H1 (cell line): ENCODE measurements around the gene LRCH1. TPM values are rescaled to one million over a fixed set of nuclear protein-coding genes. Genes with fewer than 3 reads are reported as not detected.

Experiments
- CTCF ChIA-PET: fragments of 300-600 bp; sonication (Branson Sonifier 250); formaldehyde crosslinking; loops from one replicate; lab custom pipeline; 2021; ENCODE audit not compliant: partially characterized antibody; lab: Charles Lee
- POLR2A ChIA-PET: fragments of 300-600 bp; sonication (Branson Sonifier 250); formaldehyde crosslinking; loops from one replicate; lab custom pipeline; 2021; ENCODE audit warnings: inconsistent platforms; ENCODE audit not compliant: partially characterized antibody; lab: Charles Lee
- DNase-seq, 2 experiments: peaks; one replicate each; pipeline versions ENCODE4 v3.0.0 to v3.0.0-alpha.2; 2010 to 2022; ENCODE audit warnings: low spot score in 2 of 2, low read depth in 1 of 2, mixed read lengths in 1 of 2
- FAIRE-seq: peaks from 2 replicates; lab custom pipeline; 2011; peaks lifted over from hg19 to GRCh38; lab: Jason Lieb, UNC
- H2AFZ ChIP-seq: 2 replicates; pipeline ENCODE4 v1.8.1; 2012; ENCODE audit warnings: low read length, inconsistent platforms
- H2AK5ac ChIP-seq: 2 replicates; pipeline ENCODE4 v1.6.1; 2013; ENCODE audit warnings: low read depth, low read length
- H2BK120ac ChIP-seq: replicated peaks from 2 replicates; pipeline ENCODE3; 2013; ENCODE audit warnings: low read depth, low read length, inconsistent platforms
- H2BK12ac ChIP-seq: 2 replicates; pipeline ENCODE4 v1.6.1; 2013; ENCODE audit warnings: low read depth, low read length
- H2BK15ac ChIP-seq: 2 replicates; pipeline ENCODE4 v1.6.1; 2013; ENCODE audit warnings: low read length
- H2BK20ac ChIP-seq: 2 replicates; pipeline ENCODE4 v1.6.1; 2013; ENCODE audit warnings: low read length
- H2BK5ac ChIP-seq: 2 replicates; pipeline ENCODE4 v1.6.1; 2013; ENCODE audit warnings: low read depth, low read length
- H3K14ac ChIP-seq: 2 replicates; pipeline ENCODE4 v1.6.1; 2013; ENCODE audit warnings: inconsistent platforms; ENCODE audit not compliant: insufficient read length
- H3K18ac ChIP-seq: 2 replicates; pipeline ENCODE4 v1.6.1; 2013; ENCODE audit warnings: low read length; ENCODE audit errors: extremely low read depth
- H3K23ac ChIP-seq: 2 replicates; pipeline ENCODE4 v1.6.1; 2013; ENCODE audit warnings: inconsistent platforms; ENCODE audit not compliant: insufficient read length
- H3K23me2 ChIP-seq: 2 replicates; pipeline ENCODE4 v1.6.1; 2013; ENCODE audit warnings: low read depth, low read length
- H3K27ac ChIP-seq: 2 replicates; pipeline ENCODE4 v1.6.1; 2011; ENCODE audit warnings: low read depth, low read length, inconsistent platforms
- H3K27me3 ChIP-seq, 4 experiments: replicated peaks in 1 of 4; 1 replicate in 1 of 4; 2 replicates in 3 of 4; pipeline versions ENCODE4 v1.6.1 to v1.8.1; 2011 to 2013; ENCODE audit warnings: low read length in 3 of 4, mild to moderate bottlenecking in 3 of 4, inconsistent platforms in 2 of 4, mixed read lengths in 2 of 4, moderate library complexity in 1 of 4; ENCODE audit not compliant: control insufficient read depth in 3 of 4, insufficient read depth in 3 of 4; ENCODE audit errors: extremely low read depth in 1 of 4
- H3K36me3 ChIP-seq, 4 experiments: 2 replicates each; pipeline versions ENCODE4 v1.6.1 to v1.8.1; 2011 to 2013; ENCODE audit warnings: mild to moderate bottlenecking in 4 of 4, low read length in 3 of 4, moderate library complexity in 2 of 4, control low read depth in 1 of 4, inconsistent platforms in 1 of 4; ENCODE audit not compliant: insufficient read depth in 4 of 4, control insufficient read depth in 2 of 4
- H3K4ac ChIP-seq: replicated peaks from 2 replicates; pipeline ENCODE3; 2013; ENCODE audit warnings: low read length, low read depth, mixed read lengths, inconsistent platforms; ENCODE audit not compliant: insufficient read length
- H3K4me1 ChIP-seq, 4 experiments: replicated peaks in 1 of 4; 1 replicate in 1 of 4; 2 replicates in 3 of 4; pipeline versions ENCODE4 v1.6.1 to v1.8.1; 2011 to 2013; ENCODE audit warnings: low read length in 3 of 4, inconsistent platforms in 2 of 4, mixed read lengths in 1 of 4; ENCODE audit not compliant: insufficient read depth in 4 of 4, control insufficient read depth in 3 of 4
- H3K4me2 ChIP-seq, 2 experiments: 2 replicates each; pipeline versions ENCODE4 v1.6.1 to v1.8.1; 2011 to 2013; ENCODE audit warnings: low read depth in 2 of 2, low read length in 2 of 2, control low read depth in 1 of 2, inconsistent platforms in 1 of 2, mild to moderate bottlenecking in 1 of 2; ENCODE audit not compliant: insufficient read depth in 1 of 2
- H3K4me3 ChIP-seq, 4 experiments: fragments of 200-600, 300-600 bp in 1 of 4; sonication (generic), shearing (Covaris generic), sonication (Bioruptor Twin) in 1 of 4; 2 replicates each; pipeline versions ENCODE4 v1.5.1 to v1.8.1; 2011 to 2016; ENCODE audit warnings: low read length in 4 of 4, low read depth in 3 of 4, control low read depth in 2 of 4, inconsistent platforms in 2 of 4, mild to moderate bottlenecking in 2 of 4, mixed read lengths in 1 of 4, moderate library complexity in 1 of 4; ENCODE audit not compliant: insufficient read depth in 2 of 4; ENCODE audit errors: extremely low read depth in 1 of 4
- H3K56ac ChIP-seq: replicated peaks from 2 replicates; pipeline ENCODE3; 2013; ENCODE audit warnings: low read depth, mild to moderate bottlenecking, mixed read lengths, low read length, inconsistent platforms; ENCODE audit not compliant: insufficient read length
- H3K79me1 ChIP-seq: 2 replicates; pipeline ENCODE4 v1.6.1; 2013; ENCODE audit warnings: low read depth, low read length, control low read depth
- H3K79me2 ChIP-seq, 2 experiments: 2 replicates each; pipeline versions ENCODE4 v1.6.1 to v1.8.1; 2012 to 2013; ENCODE audit warnings: low read length in 2 of 2, mild to moderate bottlenecking in 2 of 2, inconsistent platforms in 1 of 2; ENCODE audit not compliant: insufficient read depth in 2 of 2, control insufficient read depth in 1 of 2
- H3K9ac ChIP-seq, 4 experiments: replicated peaks in 1 of 4; 1 replicate in 1 of 4; 2 replicates in 3 of 4; pipeline versions ENCODE4 v1.6.1 to v1.8.1; 2011 to 2013; ENCODE audit warnings: low read depth in 3 of 4, low read length in 3 of 4, control low read depth in 2 of 4, mild to moderate bottlenecking in 2 of 4, moderate library complexity in 2 of 4, inconsistent platforms in 1 of 4; ENCODE audit errors: extremely low read depth in 1 of 4
- H3K9me3 ChIP-seq, 2 experiments: 2 replicates each; pipeline versions ENCODE4 v1.6.1 to v1.8.1; 2012 to 2013; ENCODE audit warnings: mild to moderate bottlenecking in 2 of 2, moderate library complexity in 2 of 2, control low read depth in 1 of 2, inconsistent platforms in 1 of 2, low read depth in 1 of 2, low read length in 1 of 2, mixed read lengths in 1 of 2; ENCODE audit not compliant: insufficient read depth in 2 of 2
- H4K20me1 ChIP-seq, 2 experiments: replicated peaks in 1 of 2; 2 replicates each; pipeline versions ENCODE3 to v1.8.1; 2011 to 2013; ENCODE audit warnings: inconsistent platforms in 2 of 2, low read length in 2 of 2, mild to moderate bottlenecking in 1 of 2; ENCODE audit not compliant: insufficient read depth in 2 of 2, control insufficient read depth in 1 of 2
- H4K5ac ChIP-seq: 2 replicates; pipeline ENCODE4 v1.6.1; 2013; ENCODE audit warnings: low read length, low read depth, mixed read lengths, inconsistent platforms; ENCODE audit not compliant: insufficient read length
- H4K8ac ChIP-seq: 2 replicates; pipeline ENCODE4 v1.8.0; 2013; ENCODE audit warnings: mild to moderate bottlenecking, moderate library complexity, low read length, inconsistent platforms; ENCODE audit not compliant: insufficient read depth; ENCODE audit errors: extremely low read depth
- H4K91ac ChIP-seq: replicated peaks from 2 replicates; pipeline ENCODE3; 2013; ENCODE audit warnings: low read length, mixed read lengths, inconsistent platforms; ENCODE audit not compliant: insufficient read length
- BACH1 ChIP-seq: IDR thresholded peaks from 2 replicates; pipeline ENCODE4 v1.6.1; 2012; ENCODE audit warnings: low read length, improper control_type of control experiment
- BCL11A ChIP-seq, 2 experiments: IDR thresholded peaks; one replicate each; pipeline ENCODE4 v1.6.1; 2011; ENCODE audit warnings: low read depth in 2 of 2, low read length in 2 of 2, mild to moderate bottlenecking in 2 of 2
- CBX8 ChIP-seq: fragments of 300-800, 300-1000 bp; sonication (generic); IDR thresholded peaks from 2 replicates; pipeline ENCODE4 v1.7.1; 2016; ENCODE audit warnings: low read depth, low read length, borderline replicate concordance
- CTBP2 ChIP-seq: IDR thresholded peaks from 2 replicates; pipeline ENCODE4 v1.7.0; 2011; ENCODE audit warnings: borderline replicate concordance, mild to moderate bottlenecking, moderate library complexity, mixed read lengths, low read length; ENCODE audit not compliant: insufficient read depth, insufficient read length
- MAFK ChIP-seq: IDR thresholded peaks from 2 replicates; pipeline ENCODE4 v1.6.1; 2012; ENCODE audit warnings: low read depth, mild to moderate bottlenecking, improper control_type of control experiment, low read length
- RBBP5 ChIP-seq: IDR thresholded peaks from 2 replicates; pipeline ENCODE4 v1.7.1; 2012; ENCODE audit warnings: low read depth, mild to moderate bottlenecking, inconsistent platforms, low read length, moderate library complexity, borderline replicate concordance
- RNF2 ChIP-seq: fragments of 200-900, 300-1000 bp; sonication (generic); IDR thresholded peaks from 2 replicates; pipeline ENCODE4 v1.7.1; 2016; ENCODE audit warnings: borderline replicate concordance, low read depth, mild to moderate bottlenecking, antibody characterized with exemption, low read length; ENCODE audit not compliant: poor library complexity, severe bottlenecking; ENCODE audit errors: missing control alignments
- SIX5 ChIP-seq: IDR thresholded peaks from 2 replicates; pipeline ENCODE4 v1.6.1; 2011; ENCODE audit warnings: mild to moderate bottlenecking, low read depth, low read length
- SP2 ChIP-seq: IDR thresholded peaks from 2 replicates; pipeline ENCODE4 v1.6.1; 2012; ENCODE audit warnings: mild to moderate bottlenecking, low read length, inconsistent platforms
- SUZ12 ChIP-seq: fragments of 200-600 bp; sonication (generic); IDR thresholded peaks from 2 replicates; pipeline ENCODE4 v1.6.1; 2012; ENCODE audit warnings: mild to moderate bottlenecking, inconsistent platforms, low read length, moderate library complexity, mixed read lengths
- TBP ChIP-seq: IDR thresholded peaks from 2 replicates; pipeline ENCODE4 v1.6.1; 2011; ENCODE audit warnings: low read depth, low read length, improper control_type of control experiment
- WGBS, 2 experiments: shearing (Covaris generic) in 1 of 2; methylation state at CpG; one replicate each; pipeline versions ENCODE4 v1.1.6 to v1.1.7; 2013 to 2015; ENCODE audit warnings: low lambda C conversion rate in 2 of 2, mixed read lengths in 2 of 2, inconsistent platforms in 1 of 2, low coverage in 1 of 2, missing lambda C conversion rate in 1 of 2; ENCODE audit not compliant: insufficient replicate concordance in 2 of 2, insufficient coverage in 1 of 2, insufficient read length in 1 of 2; ENCODE audit errors: extremely low coverage in 1 of 2, missing lambda C conversion rate in 1 of 2; 5-methylcytosine and 5-hydroxymethylcytosine counted together
- polyA plus RNA-seq, 7 experiments: library from polyadenylated mRNA; depleted of rRNA in 3 of 7; stranded (reverse) in 5 of 7; unstranded in 2 of 7; fragments of >200 nt in 5 of 7; fragments of 200-250 nt in 2 of 7; gene quantifications; 1 replicate in 5 of 7; 2 replicates in 1 of 7; 4 replicates in 1 of 7; pipeline versions ENCODE4 v1.2.1 to v1.2.3, GENCODE V29; 2011 to 2013; ENCODE audit warnings: missing spikeins in 2 of 7, mixed read lengths in 2 of 7
- total RNA-seq: library from RNA; stranded (reverse); fragmentation: NEBNext Ultra II Directional; extraction: Animal tissue kit (Norgen Biotek cat#: 25700); gene quantifications from 2 replicates; pipeline ENCODE4 v1.2.1, GENCODE V29; 2021

The LRCH1 gene
- total and polyA plus RNA-seq, 2 of the 8 experiments (the other 6 are each of a cell fraction or from before 2014, with no cell fraction given), result 3.0 to 10.1 TPM

GRCh38 chr13:46593398-46593797 lies 40.4 kb downstream of the LRCH1 start:
- Histone ChIP-seq H3K4ac (no peak overlapping the region), H3K27me3 (no peaks in the 10 kb centered on the region), H2BK15ac (no peak overlapping the region), H2BK20ac (no peak overlapping the region), H3K4me1 (peaks cover 0 to 4% (median 1%) of the 10 kb centered on the region in 4 experiments; a peak in 1 of 7 replicates), H3K18ac (no peak overlapping the region), H3K79me1 (no peaks in the 10 kb centered on the region; the same call in 1 of the 2 replicates), H2BK12ac (no peak overlapping the region), H2AK5ac (no peak overlapping the region), H4K20me1 (peaks cover 0 to 3% of the 10 kb centered on the region in 2 experiments), H2BK120ac (no peak overlapping the region), H3K4me2 (no peak overlapping the region), H3K4me3 (no peak overlapping the region), H3K56ac (no peak overlapping the region), H3K79me2 (peaks cover 0 to 21% of the 10 kb centered on the region in 2 experiments; a peak in 2 of 4 replicates), H3K23me2 (no peaks in the 10 kb centered on the region), H3K27ac (no peak overlapping the region), H3K9me3 (no peaks in the 10 kb centered on the region), H3K14ac (no peak overlapping the region), H4K91ac (no peak overlapping the region), H3K36me3 (no peaks in the 10 kb centered on the region), H4K5ac (no peak overlapping the region), H2AFZ (no peak overlapping the region), H4K8ac (no peak overlapping the region), H2BK5ac (no peak overlapping the region), H3K23ac (no peak overlapping the region), H3K9ac (no peak overlapping the region)
- TF ChIP-seq MAFK (no peak), SIX5 (no peak), BACH1 (no peak), SUZ12 (no peak), CTBP2 (no peak), BCL11A (IDR thresholded peaks at IDR 0.05; ENCODE audit: low read depth in 2 of 2, low read length in 2 of 2) (no peak), SP2 (no peak), RBBP5 (no peak), CBX8 (no peak), TBP (no peak), RNF2 (no peak)
- no peak for DNase-seq
- no peak for FAIRE-seq
- ChIA-PET CTCF (interaction anchor here (0.6 to 2.6 kb wide), 2 partner anchors 9 to 20 kb away, joined by 4 to 9 read pairs; no protein-coding TSS in a partner anchor), POLR2A (no interaction called here)
- WGBS, 2 experiments, result 90% methylated on average over 11 of the region's 11 CpGs; no CpG with 5 or more reads in 1 of the 2 experiments
